ENCODE data around the gene RNASET2. TPM values are rescaled to one million over a fixed set of nuclear protein-coding genes. Genes with fewer than 3 reads are reported as not detected.

The RNASET2 gene
- total and polyA plus RNA-seq, 4 donors, result 17.7 to 37.2 (median 25.0) TPM

DNA sequence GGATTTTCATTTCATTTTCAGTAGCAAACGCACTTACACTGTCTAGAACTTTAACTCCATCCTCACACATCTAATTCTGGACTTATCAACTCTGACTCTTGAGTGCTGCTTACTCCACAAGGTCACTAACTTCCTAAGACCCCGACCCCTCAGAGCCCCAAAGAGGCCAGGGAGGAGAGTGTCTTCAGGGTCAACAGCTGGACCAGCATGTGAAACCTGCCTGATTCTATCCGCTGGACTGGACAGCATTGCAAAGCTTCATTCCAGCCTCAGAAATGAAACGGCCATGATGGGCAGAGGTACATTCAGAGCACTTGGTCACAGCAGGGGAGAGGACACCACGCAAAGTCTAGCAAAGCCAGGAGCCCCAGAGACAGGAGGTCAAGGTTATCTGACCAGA lies 9.1 kb downstream of the RNASET2 start:
- Histone ChIP-seq H3K27me3 (ENCODE audit: control insufficient read depth in 4 of 4, insufficient read depth in 4 of 4, low read length in 3 of 4) (no peaks in the 10 kb centered on the region), H3K4me1 (ENCODE audit: control insufficient read depth in 4 of 4, insufficient read depth in 4 of 4, low read length in 3 of 4) (peaks cover 0 to 4% (median 0%) of the 10 kb centered on the region in 4 donors), H3K27ac (ENCODE audit: low read depth in 1 of 2, low read length in 2 of 2) (no peak overlapping the region), H3K9ac (ENCODE audit: low read depth in 1 of 2, low read length in 2 of 2) (no peak overlapping the region), H3K9me3 (ENCODE audit: control insufficient read depth in 4 of 4, low read length in 3 of 4) (no peaks in the 10 kb centered on the region), H3K4me3 (ENCODE audit: low read depth in 1 of 3, low read length in 3 of 3) (no peak overlapping the region), H3K36me3 (ENCODE audit: control insufficient read depth in 4 of 4, insufficient read depth in 3 of 4, low read depth in 1 of 4, low read length in 3 of 4) (peaks cover 0 to 11% (median 5%) of the 10 kb centered on the region in 4 donors)
- no peak for DNase-seq (ENCODE audit: low spot score)
- WGBS, result 87% methylated on average over 5 of the region's 5 CpGs
- TF ChIP-seq RAD21 (IDR thresholded peaks at IDR 0.05), result no peak
- TF ChIP-seq NR2F2 (IDR thresholded peaks at IDR 0.05), result no peak
- TF ChIP-seq, protein P1, sequence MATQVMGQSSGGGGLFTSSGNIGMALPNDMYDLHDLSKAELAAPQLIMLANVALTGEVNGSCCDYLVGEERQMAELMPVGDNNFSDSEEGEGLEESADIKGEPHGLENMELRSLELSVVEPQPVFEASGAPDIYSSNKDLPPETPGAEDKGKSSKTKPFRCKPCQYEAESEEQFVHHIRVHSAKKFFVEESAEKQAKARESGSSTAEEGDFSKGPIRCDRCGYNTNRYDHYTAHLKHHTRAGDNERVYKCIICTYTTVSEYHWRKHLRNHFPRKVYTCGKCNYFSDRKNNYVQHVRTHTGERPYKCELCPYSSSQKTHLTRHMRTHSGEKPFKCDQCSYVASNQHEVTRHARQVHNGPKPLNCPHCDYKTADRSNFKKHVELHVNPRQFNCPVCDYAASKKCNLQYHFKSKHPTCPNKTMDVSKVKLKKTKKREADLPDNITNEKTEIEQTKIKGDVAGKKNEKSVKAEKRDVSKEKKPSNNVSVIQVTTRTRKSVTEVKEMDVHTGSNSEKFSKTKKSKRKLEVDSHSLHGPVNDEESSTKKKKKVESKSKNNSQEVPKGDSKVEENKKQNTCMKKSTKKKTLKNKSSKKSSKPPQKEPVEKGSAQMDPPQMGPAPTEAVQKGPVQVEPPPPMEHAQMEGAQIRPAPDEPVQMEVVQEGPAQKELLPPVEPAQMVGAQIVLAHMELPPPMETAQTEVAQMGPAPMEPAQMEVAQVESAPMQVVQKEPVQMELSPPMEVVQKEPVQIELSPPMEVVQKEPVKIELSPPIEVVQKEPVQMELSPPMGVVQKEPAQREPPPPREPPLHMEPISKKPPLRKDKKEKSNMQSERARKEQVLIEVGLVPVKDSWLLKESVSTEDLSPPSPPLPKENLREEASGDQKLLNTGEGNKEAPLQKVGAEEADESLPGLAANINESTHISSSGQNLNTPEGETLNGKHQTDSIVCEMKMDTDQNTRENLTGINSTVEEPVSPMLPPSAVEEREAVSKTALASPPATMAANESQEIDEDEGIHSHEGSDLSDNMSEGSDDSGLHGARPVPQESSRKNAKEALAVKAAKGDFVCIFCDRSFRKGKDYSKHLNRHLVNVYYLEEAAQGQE (IDR thresholded peaks at IDR 0.05), result no peak
- no peak for TF ChIP-seq SP1 (IDR thresholded peaks at IDR 0.05)
- TF ChIP-seq, protein P2, sequence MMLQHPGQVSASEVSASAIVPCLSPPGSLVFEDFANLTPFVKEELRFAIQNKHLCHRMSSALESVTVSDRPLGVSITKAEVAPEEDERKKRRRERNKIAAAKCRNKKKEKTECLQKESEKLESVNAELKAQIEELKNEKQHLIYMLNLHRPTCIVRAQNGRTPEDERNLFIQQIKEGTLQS (IDR thresholded peaks at IDR 0.05), result no peak
- TF ChIP-seq RXRA (IDR thresholded peaks at IDR 0.05), result no peak
- TF ChIP-seq, protein P3, sequence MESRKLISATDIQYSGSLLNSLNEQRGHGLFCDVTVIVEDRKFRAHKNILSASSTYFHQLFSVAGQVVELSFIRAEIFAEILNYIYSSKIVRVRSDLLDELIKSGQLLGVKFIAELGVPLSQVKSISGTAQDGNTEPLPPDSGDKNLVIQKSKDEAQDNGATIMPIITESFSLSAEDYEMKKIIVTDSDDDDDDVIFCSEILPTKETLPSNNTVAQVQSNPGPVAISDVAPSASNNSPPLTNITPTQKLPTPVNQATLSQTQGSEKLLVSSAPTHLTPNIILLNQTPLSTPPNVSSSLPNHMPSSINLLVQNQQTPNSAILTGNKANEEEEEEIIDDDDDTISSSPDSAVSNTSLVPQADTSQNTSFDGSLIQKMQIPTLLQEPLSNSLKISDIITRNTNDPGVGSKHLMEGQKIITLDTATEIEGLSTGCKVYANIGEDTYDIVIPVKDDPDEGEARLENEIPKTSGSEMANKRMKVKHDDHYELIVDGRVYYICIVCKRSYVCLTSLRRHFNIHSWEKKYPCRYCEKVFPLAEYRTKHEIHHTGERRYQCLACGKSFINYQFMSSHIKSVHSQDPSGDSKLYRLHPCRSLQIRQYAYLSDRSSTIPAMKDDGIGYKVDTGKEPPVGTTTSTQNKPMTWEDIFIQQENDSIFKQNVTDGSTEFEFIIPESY (IDR thresholded peaks at IDR 0.05), result no peak
- no peak for TF ChIP-seq TAF1 (conservative IDR thresholded peaks at IDR 0.05)
- no peak for TF ChIP-seq JUND (IDR thresholded peaks at IDR 0.05)
- TF ChIP-seq FOXA1 (IDR thresholded peaks at IDR 0.05), result no peak
- TF ChIP-seq YY1 (IDR thresholded peaks at IDR 0.05), result no peak
- no peak for TF ChIP-seq GABPA (IDR thresholded peaks at IDR 0.05 in 1 of 2, conservative IDR thresholded peaks at IDR 0.05 in 1 of 2)
- TF ChIP-seq, protein P4, sequence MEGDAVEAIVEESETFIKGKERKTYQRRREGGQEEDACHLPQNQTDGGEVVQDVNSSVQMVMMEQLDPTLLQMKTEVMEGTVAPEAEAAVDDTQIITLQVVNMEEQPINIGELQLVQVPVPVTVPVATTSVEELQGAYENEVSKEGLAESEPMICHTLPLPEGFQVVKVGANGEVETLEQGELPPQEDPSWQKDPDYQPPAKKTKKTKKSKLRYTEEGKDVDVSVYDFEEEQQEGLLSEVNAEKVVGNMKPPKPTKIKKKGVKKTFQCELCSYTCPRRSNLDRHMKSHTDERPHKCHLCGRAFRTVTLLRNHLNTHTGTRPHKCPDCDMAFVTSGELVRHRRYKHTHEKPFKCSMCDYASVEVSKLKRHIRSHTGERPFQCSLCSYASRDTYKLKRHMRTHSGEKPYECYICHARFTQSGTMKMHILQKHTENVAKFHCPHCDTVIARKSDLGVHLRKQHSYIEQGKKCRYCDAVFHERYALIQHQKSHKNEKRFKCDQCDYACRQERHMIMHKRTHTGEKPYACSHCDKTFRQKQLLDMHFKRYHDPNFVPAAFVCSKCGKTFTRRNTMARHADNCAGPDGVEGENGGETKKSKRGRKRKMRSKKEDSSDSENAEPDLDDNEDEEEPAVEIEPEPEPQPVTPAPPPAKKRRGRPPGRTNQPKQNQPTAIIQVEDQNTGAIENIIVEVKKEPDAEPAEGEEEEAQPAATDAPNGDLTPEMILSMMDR (IDR thresholded peaks at IDR 0.05; ENCODE audit: low read depth, low read length, missing input control), result no peak
- no peak for TF ChIP-seq EGR1 (IDR thresholded peaks at IDR 0.05; ENCODE audit: low read depth in 2 of 2)
- TF ChIP-seq, protein P5, sequence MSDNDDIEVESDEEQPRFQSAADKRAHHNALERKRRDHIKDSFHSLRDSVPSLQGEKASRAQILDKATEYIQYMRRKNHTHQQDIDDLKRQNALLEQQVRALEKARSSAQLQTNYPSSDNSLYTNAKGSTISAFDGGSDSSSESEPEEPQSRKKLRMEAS (IDR thresholded peaks at IDR 0.05), result no peak
- no peak for TF ChIP-seq HNF4G (IDR thresholded peaks at IDR 0.05)
- TF ChIP-seq HNF4A (conservative IDR thresholded peaks at IDR 0.05), result no peak
- TF ChIP-seq FOXA2 (IDR thresholded peaks at IDR 0.05), result no peak

Data from liver (tissue), 9 donors.